Endothelial cell of umbilical vein (primary cell): ENCODE results near the gene ZDHHC22. TPM values are rescaled to one million over a fixed set of nuclear protein-coding genes. Genes with fewer than 3 reads are reported as not detected.

Source experiments
- BruUV-seq: library from RNA; stranded (reverse); fragments of 400-500 nt; replicated peaks from 2 replicates; lab custom pipeline; 2021; lab: Mats Ljungman, UMichigan
- CTCF ChIA-PET: fragments of 300-600, 350-600 bp; sonication (Branson Sonifier 250); formaldehyde crosslinking; loops from one replicate; lab custom pipeline; 2021; ENCODE audit warnings: antibody characterized with exemption, inconsistent platforms; lab: Charles Lee
- POLR2A ChIA-PET: fragments of 300-600, 350-600 bp; sonication (Branson Sonifier 250); formaldehyde crosslinking; loops from one replicate; lab custom pipeline; 2021; ENCODE audit warnings: antibody characterized with exemption, inconsistent platforms; lab: Charles Lee
- DNase-seq: peaks from one replicate; pipeline ENCODE4 v3.0.0-alpha.2; 2011; ENCODE audit warnings: low read depth, low spot score
- FAIRE-seq: peaks from 2 replicates; lab custom pipeline; 2011; peaks lifted over from hg19 to GRCh38; lab: Jason Lieb, UNC
- H2AFZ ChIP-seq: 2 replicates; pipeline ENCODE4 v1.6.0; 2012; ENCODE audit warnings: low read depth, low read length, control low read depth, inconsistent platforms
- H3K27ac ChIP-seq: 2 replicates; pipeline ENCODE4 v1.5.1; 2011; ENCODE audit warnings: low read depth, mild to moderate bottlenecking, control low read depth, low read length, moderate library complexity; ENCODE audit not compliant: insufficient read depth
- H3K27me3 ChIP-seq, 2 experiments: 2 replicates each; pipeline versions ENCODE4 v1.6.0 to v1.6.1; 2011; ENCODE audit warnings: low read length in 2 of 2, mixed read lengths in 1 of 2; ENCODE audit not compliant: control insufficient read depth in 2 of 2, insufficient read depth in 2 of 2
- H3K36me3 ChIP-seq, 2 experiments: 2 replicates in 1 of 2; 3 replicates in 1 of 2; pipeline ENCODE4 v1.5.1; 2011; ENCODE audit warnings: low read length in 2 of 2, mild to moderate bottlenecking in 1 of 2, moderate library complexity in 1 of 2; ENCODE audit not compliant: control insufficient read depth in 2 of 2, insufficient read depth in 2 of 2; ENCODE audit errors: extremely low read depth in 1 of 2
- H3K4me1 ChIP-seq: 3 replicates; pipeline ENCODE4 v1.5.1; 2011; ENCODE audit warnings: mild to moderate bottlenecking, low read length; ENCODE audit not compliant: control insufficient read depth, insufficient read depth; ENCODE audit errors: extremely low read depth
- H3K4me2 ChIP-seq: 2 replicates; pipeline ENCODE4 v1.6.1; 2011; ENCODE audit warnings: low read length, control low read depth, mixed read lengths; ENCODE audit not compliant: insufficient read depth
- H3K4me3 ChIP-seq, 3 experiments: fragments of 200-600 bp in 1 of 3; sonication (generic), shearing (Covaris generic) in 1 of 3; replicated peaks in 1 of 3; 2 replicates each; pipeline ENCODE4 v1.5.1; 2011 to 2016; ENCODE audit warnings: control low read depth in 3 of 3, low read length in 3 of 3, mild to moderate bottlenecking in 2 of 3, inconsistent platforms in 1 of 3, low read depth in 1 of 3, moderate library complexity in 1 of 3; ENCODE audit not compliant: insufficient read depth in 1 of 3
- H3K79me2 ChIP-seq: 2 replicates; pipeline ENCODE4 v1.6.0; 2012; ENCODE audit warnings: low read length, inconsistent platforms; ENCODE audit not compliant: control insufficient read depth, insufficient read depth
- H3K9ac ChIP-seq: replicated peaks from 2 replicates; pipeline ENCODE3; 2011; ENCODE audit warnings: low read length, control low read depth; ENCODE audit not compliant: insufficient read depth; ENCODE audit errors: extremely low read depth
- H3K9me1 ChIP-seq: replicated peaks from 3 replicates; pipeline ENCODE4 v1.6.0; 2011; ENCODE audit warnings: mild to moderate bottlenecking, low read length; ENCODE audit not compliant: control insufficient read depth, insufficient read depth; ENCODE audit errors: extremely low read depth
- H3K9me3 ChIP-seq: replicated peaks from 2 replicates; pipeline ENCODE4 v1.5.1; 2012; ENCODE audit warnings: low read length, inconsistent platforms; ENCODE audit not compliant: control insufficient read depth, insufficient read depth
- H4K20me1 ChIP-seq: replicated peaks from 2 replicates; pipeline ENCODE3; 2011; ENCODE audit warnings: mild to moderate bottlenecking, low read length; ENCODE audit not compliant: control insufficient read depth, insufficient read depth; ENCODE audit errors: extremely low read depth
- EZH2 ChIP-seq: IDR thresholded peaks from 2 replicates; pipeline ENCODE4 v1.6.1; 2012; ENCODE audit warnings: borderline replicate concordance, low read depth, mild to moderate bottlenecking, moderate library complexity, low read length, inconsistent platforms; ENCODE audit not compliant: severe bottlenecking
- FOS ChIP-seq: IDR thresholded peaks from 2 replicates; pipeline ENCODE4 v1.6.1; 2011; ENCODE audit warnings: mild to moderate bottlenecking, low read length, moderate library complexity, borderline replicate concordance; ENCODE audit not compliant: insufficient read depth
- GATA2 ChIP-seq: IDR thresholded peaks from 2 replicates; pipeline ENCODE4 v1.7.0; 2011; ENCODE audit warnings: low read depth, mild to moderate bottlenecking, moderate library complexity, mixed read lengths, low read length; ENCODE audit not compliant: insufficient read length, insufficient read depth
- JUN ChIP-seq: IDR thresholded peaks from 2 replicates; pipeline ENCODE4 v1.6.1; 2011; ENCODE audit warnings: borderline replicate concordance, low read depth; ENCODE audit not compliant: insufficient read length, insufficient read depth
- MYC ChIP-seq: IDR thresholded peaks from one replicate; pipeline ENCODE4 v1.6.1; 2011; ENCODE audit warnings: mild to moderate bottlenecking, low read depth, low read length
- POLR2A ChIP-seq: IDR thresholded peaks from 2 replicates; pipeline ENCODE4 v1.6.1; 2012; ENCODE audit warnings: low read depth, mild to moderate bottlenecking, control low read depth, low read length
- POLR2AphosphoS5 ChIP-seq: IDR thresholded peaks from 2 replicates; pipeline ENCODE4 v1.6.1; 2012; ENCODE audit warnings: low read depth, mild to moderate bottlenecking, control low read depth, low read length, moderate library complexity; ENCODE audit not compliant: insufficient read depth
- dilution Hi-C: fragments of 300-500 bp; cut with MboI; formaldehyde crosslinking; loops from one replicate; pipeline ENCODE4 v1.15.0; 2019; ENCODE audit warnings: low sequenced_read_pairs; ENCODE audit not compliant: extremely low pct_ligation_motif_present
- intact Hi-C: fragments of 100-400 bp; cut with micrococcal nuclease; formaldehyde crosslinking; loops from one replicate; pipeline ENCODE4 v1.10.0; 2022
- polyA plus RNA-seq, 4 experiments: library from polyadenylated mRNA; depleted of rRNA in 3 of 4; stranded (reverse) in 3 of 4; unstranded in 1 of 4; fragments of >200 nt; gene quantifications; 2 replicates each; pipeline versions ENCODE4 v1.2.1 to v1.2.3, GENCODE V29; 2011 to 2012; ENCODE audit warnings: missing spikeins in 1 of 4
- total RNA-seq: library from RNA; stranded (reverse); gene quantifications from 2 replicates; pipeline ENCODE4 v1.2.3, GENCODE V29; 2021
- TF ChIP-seq, protein P1 (sequence below): IDR thresholded peaks from 2 replicates; pipeline ENCODE4 v1.6.1; 2011; ENCODE audit not compliant: insufficient read depth, insufficient read length
- TF ChIP-seq, protein P2 (sequence below), 2 donors: IDR thresholded peaks; 1 replicate in 1 of 2; 2 replicates in 1 of 2; pipeline ENCODE4 v1.5.1; 2011; ENCODE audit warnings: low read length in 2 of 2, mild to moderate bottlenecking in 2 of 2, moderate library complexity in 2 of 2, control low read depth in 1 of 2, inconsistent platforms in 1 of 2, low read depth in 1 of 2; ENCODE audit not compliant: insufficient read depth in 1 of 2; ENCODE audit errors: extremely low read depth in 1 of 2

Gene ZDHHC22
- total and polyA plus RNA-seq, 2 donors (not counting 3 experiments of a cell fraction or from before 2014, with no cell fraction given), result 0.03 to 0.24 TPM

DNA sequence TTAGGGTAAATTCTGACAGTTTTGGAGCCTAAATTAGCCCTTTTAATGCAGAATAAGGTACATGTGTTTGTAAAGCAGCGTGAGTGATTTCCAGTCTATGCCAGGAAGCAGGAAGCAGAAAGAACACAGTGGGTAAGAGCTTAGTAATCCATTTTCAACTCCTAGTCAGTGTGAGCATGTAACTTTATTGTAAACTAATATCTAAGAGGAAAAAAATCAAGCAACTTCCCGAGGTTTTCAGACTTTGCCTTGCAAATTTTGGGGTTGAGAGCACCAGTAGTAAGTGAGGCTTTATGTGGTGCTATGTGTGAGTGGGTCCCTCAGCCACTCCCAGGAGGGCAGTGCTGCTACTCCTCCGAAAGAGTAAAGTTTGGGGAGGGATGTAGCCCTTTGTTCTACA is 40.6 kb downstream of the ZDHHC22 start:
- no peak for TF ChIP-seq EZH2
- TF ChIP-seq, protein P1, sequence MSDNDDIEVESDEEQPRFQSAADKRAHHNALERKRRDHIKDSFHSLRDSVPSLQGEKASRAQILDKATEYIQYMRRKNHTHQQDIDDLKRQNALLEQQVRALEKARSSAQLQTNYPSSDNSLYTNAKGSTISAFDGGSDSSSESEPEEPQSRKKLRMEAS, result no peak
- no peak for TF ChIP-seq GATA2
- no peak for TF ChIP-seq JUN
- no peak for TF ChIP-seq MYC
- TF ChIP-seq POLR2A, result no peak
- TF ChIP-seq POLR2AphosphoS5, result no peak
- no peak for TF ChIP-seq FOS
- TF ChIP-seq, protein P2, sequence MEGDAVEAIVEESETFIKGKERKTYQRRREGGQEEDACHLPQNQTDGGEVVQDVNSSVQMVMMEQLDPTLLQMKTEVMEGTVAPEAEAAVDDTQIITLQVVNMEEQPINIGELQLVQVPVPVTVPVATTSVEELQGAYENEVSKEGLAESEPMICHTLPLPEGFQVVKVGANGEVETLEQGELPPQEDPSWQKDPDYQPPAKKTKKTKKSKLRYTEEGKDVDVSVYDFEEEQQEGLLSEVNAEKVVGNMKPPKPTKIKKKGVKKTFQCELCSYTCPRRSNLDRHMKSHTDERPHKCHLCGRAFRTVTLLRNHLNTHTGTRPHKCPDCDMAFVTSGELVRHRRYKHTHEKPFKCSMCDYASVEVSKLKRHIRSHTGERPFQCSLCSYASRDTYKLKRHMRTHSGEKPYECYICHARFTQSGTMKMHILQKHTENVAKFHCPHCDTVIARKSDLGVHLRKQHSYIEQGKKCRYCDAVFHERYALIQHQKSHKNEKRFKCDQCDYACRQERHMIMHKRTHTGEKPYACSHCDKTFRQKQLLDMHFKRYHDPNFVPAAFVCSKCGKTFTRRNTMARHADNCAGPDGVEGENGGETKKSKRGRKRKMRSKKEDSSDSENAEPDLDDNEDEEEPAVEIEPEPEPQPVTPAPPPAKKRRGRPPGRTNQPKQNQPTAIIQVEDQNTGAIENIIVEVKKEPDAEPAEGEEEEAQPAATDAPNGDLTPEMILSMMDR (IDR thresholded peaks at IDR 0.05; ENCODE audit: extremely low read depth in 1 of 2, insufficient read depth in 1 of 2, low read depth in 1 of 2, low read length in 2 of 2), result no peak
- ChIA-PET CTCF (interaction anchor here (1.0 to 13.5 kb wide), 6 partner anchors 8 to 227 kb away, joined by 3 to 312 read pairs (median 10); no protein-coding TSS in a partner anchor), POLR2A (no interaction called here)
- Histone ChIP-seq H3K27me3 (no peaks in the 10 kb centered on the region), H2AFZ (no peak overlapping the region), H3K4me1 (peaks cover 27% of the 10 kb centered on the region), H3K9ac (no peak overlapping the region), H3K9me3 (no peaks in the 10 kb centered on the region), H3K79me2 (peaks cover 41% of the 10 kb centered on the region), H3K9me1 (no peaks in the 10 kb centered on the region), H4K20me1 (no peaks in the 10 kb centered on the region), H3K4me2 (peak overlapping the region; percentile 17), H3K36me3 (peaks cover 0 to 2% of the 10 kb centered on the region in 2 experiments), H3K27ac (no peak overlapping the region), H3K4me3 (no peak overlapping the region)
- DNase-seq (peak; percentile 28), FAIRE-seq (peak; percentile 87)
- no TSS peak for BruUV-seq
- dilution Hi-C loops, result no loop called here
- intact Hi-C loops, result no loop called here
